Cardiac fibroblast (primary cell): ENCODE results near the gene KITLG.
"Not testable (repeated sequence)": the region's sequence is repeated elsewhere in the genome, so short reads cannot be mapped to it uniquely, and the experiment has no call there.

Source experiments
- DNase-seq, 2 donors: peaks; one replicate each; pipeline versions ENCODE4 v3.0.0 to v3.0.0-alpha.2; 2010; ENCODE audit warnings: low read depth in 2 of 2
- H3K4me3 ChIP-seq, 2 donors: replicated peaks in 1 of 2; 1 replicate in 1 of 2; 2 replicates in 1 of 2; pipeline ENCODE4 v1.5.1; 2011; ENCODE audit warnings: low read depth in 2 of 2, low read length in 2 of 2, mild to moderate bottlenecking in 2 of 2, moderate library complexity in 1 of 2
- TF ChIP-seq, protein P1 (sequence below): IDR thresholded peaks from one replicate; pipeline ENCODE4 v1.5.1; 2011; ENCODE audit warnings: low read depth, mild to moderate bottlenecking, low read length, inconsistent platforms

The KITLG gene

DNA sequence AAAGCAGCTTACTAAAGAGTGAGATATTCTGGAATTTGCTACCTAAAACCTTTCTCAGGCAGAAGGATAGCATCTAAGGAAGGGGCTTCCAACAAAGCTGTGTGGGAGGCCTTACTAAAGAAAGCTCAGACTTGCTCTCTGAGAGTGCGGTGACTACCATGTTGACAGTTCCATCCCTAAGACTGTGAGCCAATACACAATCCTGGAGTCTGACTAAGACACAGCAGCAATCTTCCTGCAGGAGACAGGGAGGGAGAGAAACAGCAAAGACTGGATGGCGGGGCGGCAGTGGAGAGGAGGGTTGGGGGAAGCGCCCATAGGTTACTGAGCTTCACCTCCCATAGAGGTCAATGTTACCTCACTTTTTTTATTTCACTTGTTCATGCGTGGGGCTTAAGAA, 70.9 kb downstream of the KITLG start:
- H3K4me3 ChIP-seq: no peak overlapping the region
- peak in 1 of 2 donors; percentile 59 for DNase-seq
- TF ChIP-seq, protein P1, sequence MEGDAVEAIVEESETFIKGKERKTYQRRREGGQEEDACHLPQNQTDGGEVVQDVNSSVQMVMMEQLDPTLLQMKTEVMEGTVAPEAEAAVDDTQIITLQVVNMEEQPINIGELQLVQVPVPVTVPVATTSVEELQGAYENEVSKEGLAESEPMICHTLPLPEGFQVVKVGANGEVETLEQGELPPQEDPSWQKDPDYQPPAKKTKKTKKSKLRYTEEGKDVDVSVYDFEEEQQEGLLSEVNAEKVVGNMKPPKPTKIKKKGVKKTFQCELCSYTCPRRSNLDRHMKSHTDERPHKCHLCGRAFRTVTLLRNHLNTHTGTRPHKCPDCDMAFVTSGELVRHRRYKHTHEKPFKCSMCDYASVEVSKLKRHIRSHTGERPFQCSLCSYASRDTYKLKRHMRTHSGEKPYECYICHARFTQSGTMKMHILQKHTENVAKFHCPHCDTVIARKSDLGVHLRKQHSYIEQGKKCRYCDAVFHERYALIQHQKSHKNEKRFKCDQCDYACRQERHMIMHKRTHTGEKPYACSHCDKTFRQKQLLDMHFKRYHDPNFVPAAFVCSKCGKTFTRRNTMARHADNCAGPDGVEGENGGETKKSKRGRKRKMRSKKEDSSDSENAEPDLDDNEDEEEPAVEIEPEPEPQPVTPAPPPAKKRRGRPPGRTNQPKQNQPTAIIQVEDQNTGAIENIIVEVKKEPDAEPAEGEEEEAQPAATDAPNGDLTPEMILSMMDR: no peak

- DNase-seq, H3K4me3 ChIP-seq: not testable (repeated sequence)
Measured at GRCh38 chr12:88507851-88508250, 72.4 kb downstream of the KITLG start.

GRCh38 chr12:88507270-88507669, 73.0 kb downstream of the KITLG start:
- TF ChIP-seq, protein P1: no peak
- H3K4me3 ChIP-seq: no peak overlapping the region
- no peak for DNase-seq

- DNase-seq: no peak
- no peak overlapping the region for H3K4me3 ChIP-seq
- TF ChIP-seq, protein P1: no peak
Measured at GRCh38 chr12:88505696-88506095, 74.6 kb downstream of the KITLG start.

DNA sequence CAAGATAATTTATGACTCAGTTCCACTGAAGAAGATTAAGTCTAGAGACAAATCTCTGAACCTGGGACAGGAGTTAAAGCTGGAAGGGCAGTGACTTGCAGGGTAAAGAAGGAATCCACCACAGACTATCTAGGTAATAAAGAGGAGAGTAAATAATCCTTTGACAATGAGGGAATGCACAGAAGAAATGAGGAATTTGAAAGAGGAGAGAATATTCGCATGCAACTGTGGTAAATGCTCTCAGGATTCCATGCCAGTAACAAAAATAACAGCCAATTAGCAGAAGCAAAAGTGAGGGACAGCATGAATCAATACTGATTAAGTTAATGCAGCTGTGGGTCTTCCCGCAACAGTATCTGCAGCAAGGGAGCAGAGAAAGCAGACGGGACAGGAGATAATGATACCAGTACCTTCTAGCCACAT, 77.0 kb downstream of the KITLG start:
- TF ChIP-seq, protein P1: no peak
- no peak for DNase-seq
- no peak overlapping the region for H3K4me3 ChIP-seq

DNA sequence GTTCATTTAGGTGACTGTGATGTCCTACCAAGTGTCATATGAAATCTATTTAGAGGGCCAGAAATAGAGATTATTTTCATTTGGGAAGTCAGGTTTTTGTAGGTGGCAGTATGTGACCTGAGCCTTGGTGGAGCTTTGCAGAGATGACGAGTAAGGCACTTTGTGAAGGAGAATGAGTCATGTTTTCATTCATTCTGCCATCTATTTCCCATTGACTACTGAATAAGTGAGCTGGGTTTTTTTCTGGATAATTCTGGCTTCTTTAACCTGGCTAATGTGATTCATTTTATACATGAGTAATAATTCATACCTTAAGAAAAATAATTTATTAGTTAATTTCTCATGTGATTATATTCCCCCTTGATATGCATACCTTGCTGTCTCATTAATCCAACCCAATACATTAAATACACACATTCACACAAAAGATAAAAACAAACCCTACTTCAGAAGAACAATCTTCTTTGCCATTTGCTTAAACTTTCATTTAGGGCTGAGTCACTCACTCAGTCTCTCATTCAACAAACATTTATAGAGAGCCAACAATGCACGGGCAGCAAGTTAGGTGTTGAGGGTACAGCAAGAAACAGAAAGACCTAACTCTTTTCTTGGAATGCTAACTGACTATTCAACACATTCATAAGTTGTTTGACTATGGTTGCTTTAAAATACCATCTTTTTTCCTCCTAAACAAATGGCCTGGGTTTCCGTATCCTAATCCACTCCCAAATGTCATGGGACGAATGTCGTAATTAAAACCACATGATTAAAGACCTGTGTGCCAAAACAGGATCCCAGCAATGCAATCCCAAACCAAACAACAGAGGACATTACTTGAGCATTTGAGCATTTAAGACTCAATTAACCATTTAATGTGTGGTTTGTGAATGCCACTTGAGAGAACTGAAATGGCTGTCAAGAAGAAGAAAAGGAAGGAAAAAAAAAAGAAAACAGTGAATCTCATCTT, 78.0 kb downstream of the KITLG start:
- DNase-seq: peak; percentile 54 to 63
- TF ChIP-seq, protein P1: no peak
- no peak overlapping the region for H3K4me3 ChIP-seq

DNA sequence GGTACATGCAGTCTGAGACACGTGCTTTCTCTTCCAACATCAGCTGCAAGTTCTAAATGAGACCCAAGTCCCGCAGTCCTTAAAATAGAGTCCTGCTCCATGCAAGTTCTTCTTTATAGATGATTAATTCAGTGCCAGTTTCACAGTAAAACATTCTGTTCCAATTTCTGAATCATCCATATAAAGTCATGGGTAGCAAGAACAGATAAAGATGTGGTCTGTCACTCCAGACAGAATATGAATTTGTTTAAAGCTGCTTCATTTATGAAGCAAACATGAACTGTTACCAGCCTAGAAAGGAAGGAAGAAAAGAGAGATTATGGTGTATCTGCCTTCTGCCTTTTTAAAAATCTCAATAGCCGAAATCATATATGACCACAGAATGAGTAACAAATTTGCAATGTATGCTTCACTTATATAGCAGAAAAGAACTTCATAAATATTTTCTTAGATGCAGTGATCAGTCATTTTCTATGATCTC, 83.3 kb downstream of the KITLG start:
- peak in 1 of 2 donors; percentile 45 for DNase-seq

More for the DNA sequence above, 83.3 kb downstream of the KITLG start:
- no peak overlapping the region for H3K4me3 ChIP-seq
- TF ChIP-seq, protein P1: no peak
